ENCODE data around the gene SLC16A2. TPM values are rescaled to one million over a fixed set of nuclear protein-coding genes. Genes with fewer than 3 reads are reported as not detected.

The SLC16A2 gene
- total RNA-seq, 4 donors from 2014 or later = 1.3 to 2.4 (median 2.1) TPM

- Histone ChIP-seq H3K4me1 (peaks cover 3 to 8% of the 10 kb centered on the region in 2 donors), H3K9me3 (no peaks in the 10 kb centered on the region), H3K36me3 (no peaks in the 10 kb centered on the region), H3K27ac (peak overlapping the region; percentile 23 to 82 (median 63)), H3K4me3 (peak overlapping the region; percentile 55 to 61 (median 58)), H3K27me3 (peaks cover 0 to 2% (median 0%) of the 10 kb centered on the region in 3 donors)
- in situ Hi-C loops (cut with MboI; ENCODE audit: low sequenced_read_pairs in 4 of 4) = no loop called here
- DNase-seq = peak; percentile 5 to 21
- intact Hi-C loops (cut with DNase I; ENCODE audit: low total_unique reads) = loop anchor here (5.0 kb wide), 2 partner anchors 130 to 190 kb away; partner anchors contain the start of gene RLIM
- peak in 1 of 2 donors; percentile 27 for ATAC-seq
- TF ChIP-seq CTCF (IDR thresholded peaks at IDR 0.05 in 4 of 5, conservative IDR thresholded peaks at IDR 0.05 in 1 of 5) (peak in 1 of 5 experiments; percentile 25), POLR2A (IDR thresholded peaks at IDR 0.05) (no peak)
These were observed 1.4 kb downstream of the SLC16A2 start for GRCh38 chrX:74422576-74423288.

- intact Hi-C loops (cut with DNase I; ENCODE audit: low total_unique reads) = loop anchor here (5.0 kb wide), 2 partner anchors 131 to 189 kb away; partner anchors contain the start of gene RLIM
- no peaks in the 10 kb centered on the region for H3K9me3 ChIP-seq
- peak overlapping the region in 1 of 4 donors; percentile 56 for H3K4me3 ChIP-seq
- no peak for DNase-seq
- TF ChIP-seq CTCF (IDR thresholded peaks at IDR 0.05 in 4 of 5, conservative IDR thresholded peaks at IDR 0.05 in 1 of 5) (no peak), POLR2A (IDR thresholded peaks at IDR 0.05) (no peak)
- no peak for ATAC-seq
- H3K4me1 ChIP-seq = peaks cover 3 to 8% of the 10 kb centered on the region in 2 donors
- H3K36me3 ChIP-seq = no peaks in the 10 kb centered on the region
- H3K27ac ChIP-seq = peak overlapping the region in 3 of 4 donors; percentile 23 to 82 (median 64)
- peaks cover 0 to 2% (median 0%) of the 10 kb centered on the region in 3 donors for H3K27me3 ChIP-seq
- in situ Hi-C loops (cut with MboI; ENCODE audit: low sequenced_read_pairs in 4 of 4) = no loop called here
These were observed 2.2 kb downstream of the SLC16A2 start for GRCh38 chrX:74423289-74423998.

- in situ Hi-C loops (cut with MboI; ENCODE audit: low sequenced_read_pairs in 4 of 4) = no loop called here
- DNase-seq = no peak
- Histone ChIP-seq H3K4me1 (no peaks in the 10 kb centered on the region), H3K27me3 (peaks cover 0 to 2% (median 0%) of the 10 kb centered on the region in 3 donors), H3K36me3 (no peaks in the 10 kb centered on the region), H3K27ac (no peak overlapping the region), H3K9me3 (no peaks in the 10 kb centered on the region), H3K4me3 (no peak overlapping the region)
- ATAC-seq = no peak
- no peak for TF ChIP-seq POLR2A (IDR thresholded peaks at IDR 0.05)
- intact Hi-C loops (cut with DNase I; ENCODE audit: low total_unique reads) = no loop called here
These were observed 4.8 kb downstream of the SLC16A2 start for GRCh38 chrX:74426071-74426470.

GRCh38 chrX:74426615-74427014 is 5.3 kb downstream of the SLC16A2 start:
- no peak overlapping the region for H3K4me3 ChIP-seq
- in situ Hi-C loops (cut with MboI; ENCODE audit: low sequenced_read_pairs in 4 of 4) (no loop called here), intact Hi-C loops (cut with DNase I; ENCODE audit: low total_unique reads) (no loop called here)
- peaks cover 0 to 2% (median 0%) of the 10 kb centered on the region in 3 donors for H3K27me3 ChIP-seq
- no peaks in the 10 kb centered on the region for H3K36me3 ChIP-seq
- H3K27ac ChIP-seq = no peak overlapping the region
- H3K9me3 ChIP-seq = no peaks in the 10 kb centered on the region
- DNase-seq (no peak), ATAC-seq (no peak)
- TF ChIP-seq CTCF (IDR thresholded peaks at IDR 0.05 in 4 of 5, conservative IDR thresholded peaks at IDR 0.05 in 1 of 5) (no peak), POLR2A (IDR thresholded peaks at IDR 0.05) (no peak)
- H3K4me1 ChIP-seq = no peaks in the 10 kb centered on the region

GRCh38 chrX:74431797-74432196 is 10.5 kb downstream of the SLC16A2 start:
- ATAC-seq (no peak), DNase-seq (no peak)
- no peaks in the 10 kb centered on the region for H3K27me3 ChIP-seq
- no peak overlapping the region for H3K27ac ChIP-seq
- in situ Hi-C loops (cut with MboI; ENCODE audit: low sequenced_read_pairs in 4 of 4) = no loop called here
- H3K4me1 ChIP-seq = no peaks in the 10 kb centered on the region
- TF ChIP-seq CTCF (IDR thresholded peaks at IDR 0.05 in 4 of 5, conservative IDR thresholded peaks at IDR 0.05 in 1 of 5) (no peak), POLR2A (IDR thresholded peaks at IDR 0.05) (no peak)
- H3K4me3 ChIP-seq = no peak overlapping the region
- H3K9me3 ChIP-seq = no peaks in the 10 kb centered on the region
- intact Hi-C loops (cut with DNase I; ENCODE audit: low total_unique reads) = no loop called here
- H3K36me3 ChIP-seq = no peaks in the 10 kb centered on the region

All from gastrocnemius medialis (tissue), 4 donors.